Lung (tissue), 12 donors: ENCODE measurements around the gene ADAMTS3. TPM values are rescaled to one million over a fixed set of nuclear protein-coding genes. Genes with fewer than 3 reads are reported as not detected.

Source experiments
- ATAC-seq: fragments of 200-7000 bp; cut with Tn5 transposase; one replicate; pipeline ENCODE4 v1.9.1; 2020; ENCODE audit warnings: moderate number of reproducible peaks; ENCODE audit not compliant: insufficient read depth, low FRiP score
- DNase-seq, 3 donors: peaks; one replicate each; pipeline ENCODE4 v3.0.0-alpha.2; 2013 to 2017
- H3K27ac ChIP-seq, 2 donors: one replicate each; pipeline ENCODE4 v1.5.1; 2013; ENCODE audit warnings: mild to moderate bottlenecking in 2 of 2, moderate library complexity in 2 of 2, control low read depth in 1 of 2, inconsistent platforms in 1 of 2, low read depth in 1 of 2, low read length in 1 of 2
- H3K27me3 ChIP-seq, 3 donors: one replicate each; pipeline ENCODE4 v1.5.1; 2013; ENCODE audit warnings: low read length in 2 of 3; ENCODE audit not compliant: control insufficient read depth in 3 of 3, insufficient read depth in 3 of 3
- H3K36me3 ChIP-seq, 4 donors: one replicate each; pipeline ENCODE4 v1.5.1; 2013; ENCODE audit warnings: low read length in 4 of 4, mild to moderate bottlenecking in 1 of 4, moderate library complexity in 1 of 4; ENCODE audit not compliant: control insufficient read depth in 4 of 4, insufficient read depth in 4 of 4
- H3K4me1 ChIP-seq, 5 donors: one replicate each; pipeline ENCODE4 v1.5.1; 2013; ENCODE audit warnings: low read length in 5 of 5, mild to moderate bottlenecking in 2 of 5, moderate library complexity in 1 of 5; ENCODE audit not compliant: control insufficient read depth in 5 of 5, insufficient read depth in 5 of 5
- H3K4me3 ChIP-seq: one replicate; pipeline ENCODE4 v1.5.1; 2013; ENCODE audit warnings: mild to moderate bottlenecking, control low read depth, moderate library complexity
- H3K9ac ChIP-seq, 2 donors: one replicate each; pipeline ENCODE4 v1.5.1; 2013; ENCODE audit warnings: low read length in 2 of 2, control low read depth in 1 of 2; ENCODE audit not compliant: insufficient read depth in 1 of 2
- H3K9me3 ChIP-seq, 4 donors: one replicate each; pipeline ENCODE4 v1.5.1; 2013; ENCODE audit warnings: low read length in 3 of 4, mild to moderate bottlenecking in 1 of 4, moderate library complexity in 1 of 4; ENCODE audit not compliant: control insufficient read depth in 4 of 4, insufficient read depth in 3 of 4
- CTCF ChIP-seq: IDR thresholded peaks from 2 replicates; pipeline ENCODE4 v1.5.1; 2012; ENCODE audit warnings: mild to moderate bottlenecking; ENCODE audit errors: control extremely low read depth, extremely low read depth
- WGBS, 2 donors: extraction: QIAGEN DNeasy Blood & Tissue Kit; methylation state at CpG; one replicate each; pipeline ENCODE4 v1.1.7; 2013; 5-methylcytosine and 5-hydroxymethylcytosine counted together
- polyA plus RNA-seq, 2 donors: library from polyadenylated mRNA; stranded (reverse); fragments of 200-250 nt; gene quantifications; one replicate each; pipeline ENCODE4 v1.2.1, GENCODE V29; 2013
- total RNA-seq, 2 donors: library from RNA; depleted of rRNA in 1 of 2; stranded (reverse); fragments of >200 nt in 1 of 2; gene quantifications; one replicate each; pipeline ENCODE4 v1.2.1, GENCODE V29; 2014 to 2021
- donor health status: control.
- donor health status: control.
- donor health status: Bipolar disorder and iron deficiency.
- donor health status: healthy.
- donor health status: DM: yes; HTN: yes; CAD: no.

The ADAMTS3 gene
- total and polyA plus RNA-seq, 4 donors = 1.1 to 12.9 (median 2.1) TPM

- Histone ChIP-seq H3K36me3 (no peaks in the 10 kb centered on the region), H3K9me3 (peaks cover 0 to 8% (median 5%) of the 10 kb centered on the region in 4 donors), H3K27ac (no peak overlapping the region), H3K4me3 (no peak overlapping the region), H3K4me1 (no peaks in the 10 kb centered on the region), H3K27me3 (no peaks in the 10 kb centered on the region), H3K9ac (no peak overlapping the region)
- 17 to 26% methylated on average over 1 of the region's 1 CpG for WGBS, 2 donors
- no peak for ATAC-seq
- TF ChIP-seq CTCF = no peak
- peak in 1 of 3 donors; percentile 9 for DNase-seq
These were observed 72.9 kb downstream of the ADAMTS3 start for GRCh38 chr4:72496119-72496518.

- no peak overlapping the region for H3K9ac ChIP-seq
- peaks cover 0 to 6% (median 3%) of the 10 kb centered on the region in 4 donors for H3K9me3 ChIP-seq
- H3K36me3 ChIP-seq = no peaks in the 10 kb centered on the region
- no peaks in the 10 kb centered on the region for H3K4me1 ChIP-seq
- no peak for TF ChIP-seq CTCF
- no peak for DNase-seq
- H3K27me3 ChIP-seq = no peaks in the 10 kb centered on the region
- ATAC-seq = no peak
- H3K27ac ChIP-seq = no peak overlapping the region
- H3K4me3 ChIP-seq = no peak overlapping the region
These were observed 74.9 kb downstream of the ADAMTS3 start for GRCh38 chr4:72494156-72494555.

DNA sequence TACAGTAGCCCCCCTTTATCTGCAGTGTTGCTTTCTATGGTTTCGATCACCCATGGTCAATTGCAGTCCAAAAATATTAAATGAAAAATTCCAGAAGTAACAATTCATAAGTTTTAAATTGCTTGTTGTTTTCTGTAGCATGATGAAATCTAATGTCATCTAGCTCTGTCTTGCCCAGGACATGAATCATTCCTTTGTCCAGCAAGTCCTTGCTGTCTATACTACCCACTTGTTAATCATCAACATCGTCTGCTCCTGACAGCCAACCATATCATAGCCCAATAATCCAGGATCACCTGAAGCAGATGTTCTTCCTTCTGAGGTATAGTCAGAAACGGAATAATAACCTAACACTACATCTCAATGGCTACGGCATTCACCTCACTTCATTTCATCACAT is 79.8 kb downstream of the ADAMTS3 start:
- ATAC-seq = no peak
- no peak overlapping the region for H3K27ac ChIP-seq
- no peaks in the 10 kb centered on the region for H3K9me3 ChIP-seq
- no peak for DNase-seq
- H3K9ac ChIP-seq = no peak overlapping the region
- TF ChIP-seq CTCF = no peak
- H3K27me3 ChIP-seq = no peaks in the 10 kb centered on the region
- H3K36me3 ChIP-seq = no peaks in the 10 kb centered on the region
- H3K4me3 ChIP-seq = no peak overlapping the region
- WGBS, 2 donors = 62 to 68% methylated on average over 4 of the region's 4 CpGs
- no peaks in the 10 kb centered on the region for H3K4me1 ChIP-seq

- DNase-seq = no peak
- no peak for ATAC-seq
- no peak for TF ChIP-seq CTCF
- H3K27me3 ChIP-seq = no peaks in the 10 kb centered on the region
- H3K4me3 ChIP-seq = no peak overlapping the region
- H3K9ac ChIP-seq = no peak overlapping the region
- no peaks in the 10 kb centered on the region for H3K36me3 ChIP-seq
- no peak overlapping the region for H3K27ac ChIP-seq
- no peaks in the 10 kb centered on the region for H3K4me1 ChIP-seq
- H3K9me3 ChIP-seq = no peaks in the 10 kb centered on the region
These were observed 82.0 kb downstream of the ADAMTS3 start for GRCh38 chr4:72486991-72487390.
